Measurements from ENCODE around the gene RAB7A. TPM values are rescaled to one million over a fixed set of nuclear protein-coding genes. Genes with fewer than 3 reads are reported as not detected.

The RAB7A gene
- total RNA-seq, 1 experiment from 2014 or later: 233 TPM

DNA sequence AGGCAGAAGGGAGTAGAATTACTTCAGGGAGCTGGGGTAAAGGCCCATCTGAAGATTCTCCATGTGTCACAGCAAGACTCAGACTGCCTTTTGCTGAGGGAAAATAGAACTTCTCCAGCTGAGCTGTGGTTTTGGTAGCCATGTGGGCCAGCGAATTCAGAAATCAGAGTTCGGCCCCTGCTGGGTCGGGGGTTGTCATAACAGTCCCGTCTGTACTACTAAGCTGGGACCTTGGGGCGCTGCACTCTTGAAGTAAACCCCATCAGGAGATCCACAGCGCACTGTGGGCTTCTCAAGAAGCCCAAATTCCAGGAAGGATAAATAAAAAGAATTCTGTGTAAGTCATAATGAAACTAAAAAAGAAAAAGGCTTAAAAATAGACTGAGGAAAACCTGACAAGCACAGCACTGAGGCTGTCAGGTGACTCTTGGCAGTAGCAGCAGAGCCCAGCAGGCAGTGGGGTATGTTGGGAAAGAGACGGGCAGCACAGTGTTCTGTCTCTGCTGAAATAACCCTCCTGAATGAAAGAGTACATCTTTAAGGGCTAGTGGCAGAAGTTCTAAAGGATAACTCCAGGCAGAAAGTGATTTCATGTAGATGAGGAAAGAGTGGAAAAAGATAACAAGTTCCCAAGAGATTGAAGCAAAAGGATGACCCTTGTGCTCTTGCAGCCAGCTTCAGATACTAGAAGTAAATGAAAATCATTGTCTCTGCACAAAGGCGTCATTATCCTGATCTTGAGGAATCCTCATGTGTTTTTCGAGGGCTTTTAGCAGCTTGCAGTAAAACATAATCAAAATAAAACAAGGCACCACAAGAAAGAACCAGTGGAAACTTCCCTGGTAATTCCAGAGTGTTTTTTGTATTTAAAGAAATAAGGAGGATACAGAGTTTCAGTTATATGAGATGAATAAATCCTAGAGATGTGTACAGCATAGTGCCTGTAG, 74.5 kb downstream of the RAB7A start:
- Histone ChIP-seq H3K9ac (ENCODE audit: low read length) (no peak overlapping the region), H3K27me3 (ENCODE audit: insufficient read depth, low read length) (no peaks in the 10 kb centered on the region), H3K9me3 (ENCODE audit: control insufficient read depth in 1 of 2, insufficient read depth in 1 of 2, low read depth in 1 of 2, low read length in 2 of 2) (no peaks in the 10 kb centered on the region), H4K20me1 (ENCODE audit: insufficient read depth) (no peaks in the 10 kb centered on the region), H3K4me2 (ENCODE audit: low read length) (no peak overlapping the region), H3K9me2 (ENCODE audit: insufficient read depth) (no peaks in the 10 kb centered on the region), H3K79me2 (ENCODE audit: insufficient read depth, low read length) (peaks cover 75% of the 10 kb centered on the region), H3K36me3 (ENCODE audit: control insufficient read depth in 1 of 2, insufficient read depth in 2 of 2, low read length in 2 of 2) (peaks cover 32 to 48% of the 10 kb centered on the region in 2 experiments), H2AFZ (ENCODE audit: low read depth, low read length, poor library complexity, severe bottlenecking) (no peak overlapping the region), H3K4me3 (replicated peaks in 1 of 2; ENCODE audit: low read depth in 1 of 2, low read length in 2 of 2) (no peak overlapping the region), H3K27ac (ENCODE audit: low read depth, low read length) (no peak overlapping the region), H3K4me1 (ENCODE audit: control insufficient read depth in 1 of 2, insufficient read depth in 2 of 2, low read length in 2 of 2) (peaks cover 0 to 24% of the 10 kb centered on the region in 2 experiments; a peak in 2 of 4 replicates)
- intact Hi-C loops (cut with micrococcal nuclease): no loop called here
- no peak for DNase-seq (ENCODE audit: low read depth, low spot score)
- no peak for TF ChIP-seq SIN3A (IDR thresholded peaks at IDR 0.05; ENCODE audit: low read depth)
- no peak for TF ChIP-seq POLR2A (IDR thresholded peaks at IDR 0.05; ENCODE audit: borderline replicate concordance, extremely low read depth, insufficient read depth, insufficient read length)
- TF ChIP-seq, protein P1, sequence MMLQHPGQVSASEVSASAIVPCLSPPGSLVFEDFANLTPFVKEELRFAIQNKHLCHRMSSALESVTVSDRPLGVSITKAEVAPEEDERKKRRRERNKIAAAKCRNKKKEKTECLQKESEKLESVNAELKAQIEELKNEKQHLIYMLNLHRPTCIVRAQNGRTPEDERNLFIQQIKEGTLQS (IDR thresholded peaks at IDR 0.05): no peak
- no peak for TF ChIP-seq EGR1 (IDR thresholded peaks at IDR 0.05; ENCODE audit: low read depth)
- TF ChIP-seq ZNF274 (IDR thresholded peaks at IDR 0.05; ENCODE audit: low read depth, low read length): no peak
- TF ChIP-seq, protein P2, sequence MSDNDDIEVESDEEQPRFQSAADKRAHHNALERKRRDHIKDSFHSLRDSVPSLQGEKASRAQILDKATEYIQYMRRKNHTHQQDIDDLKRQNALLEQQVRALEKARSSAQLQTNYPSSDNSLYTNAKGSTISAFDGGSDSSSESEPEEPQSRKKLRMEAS (IDR thresholded peaks at IDR 0.05): no peak
- TF ChIP-seq EZH2phosphoT487 (IDR thresholded peaks at IDR 0.05; ENCODE audit: borderline replicate concordance): no peak
- TF ChIP-seq CEBPB (IDR thresholded peaks at IDR 0.05; ENCODE audit: low read depth): no peak
- TF ChIP-seq REST (IDR thresholded peaks at IDR 0.05; ENCODE audit: low read depth): no peak
- no peak for TF ChIP-seq SP1 (IDR thresholded peaks at IDR 0.05; ENCODE audit: low read depth)
- no peak for TF ChIP-seq ZFX (IDR thresholded peaks at IDR 0.05)
- TF ChIP-seq, protein P3, sequence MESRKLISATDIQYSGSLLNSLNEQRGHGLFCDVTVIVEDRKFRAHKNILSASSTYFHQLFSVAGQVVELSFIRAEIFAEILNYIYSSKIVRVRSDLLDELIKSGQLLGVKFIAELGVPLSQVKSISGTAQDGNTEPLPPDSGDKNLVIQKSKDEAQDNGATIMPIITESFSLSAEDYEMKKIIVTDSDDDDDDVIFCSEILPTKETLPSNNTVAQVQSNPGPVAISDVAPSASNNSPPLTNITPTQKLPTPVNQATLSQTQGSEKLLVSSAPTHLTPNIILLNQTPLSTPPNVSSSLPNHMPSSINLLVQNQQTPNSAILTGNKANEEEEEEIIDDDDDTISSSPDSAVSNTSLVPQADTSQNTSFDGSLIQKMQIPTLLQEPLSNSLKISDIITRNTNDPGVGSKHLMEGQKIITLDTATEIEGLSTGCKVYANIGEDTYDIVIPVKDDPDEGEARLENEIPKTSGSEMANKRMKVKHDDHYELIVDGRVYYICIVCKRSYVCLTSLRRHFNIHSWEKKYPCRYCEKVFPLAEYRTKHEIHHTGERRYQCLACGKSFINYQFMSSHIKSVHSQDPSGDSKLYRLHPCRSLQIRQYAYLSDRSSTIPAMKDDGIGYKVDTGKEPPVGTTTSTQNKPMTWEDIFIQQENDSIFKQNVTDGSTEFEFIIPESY (IDR thresholded peaks at IDR 0.05; ENCODE audit: extremely low read depth, insufficient replicate concordance, low read length): no peak
- TF ChIP-seq FOSL1 (IDR thresholded peaks at IDR 0.05; ENCODE audit: low read depth): no peak
- no peak for TF ChIP-seq RAD21 (IDR thresholded peaks at IDR 0.05; ENCODE audit: low read depth)
- TF ChIP-seq TCF7L2 (IDR thresholded peaks at IDR 0.05; ENCODE audit: borderline replicate concordance, extremely low read depth, insufficient read depth, insufficient read length): no peak
- TF ChIP-seq POLR2AphosphoS5 (IDR thresholded peaks at IDR 0.05; ENCODE audit: low read depth, low read length): no peak
- no peak for TF ChIP-seq SRF (IDR thresholded peaks at IDR 0.05; ENCODE audit: low read depth)
- no peak for TF ChIP-seq CBX3 (IDR thresholded peaks at IDR 0.05; ENCODE audit: low read depth)
- no peak for TF ChIP-seq YY1 (IDR thresholded peaks at IDR 0.05; ENCODE audit: extremely low read depth, insufficient replicate concordance, low read depth, low read length)
- no peak for TF ChIP-seq EZH2 (IDR thresholded peaks at IDR 0.05)
- BruUV-seq (replicated peaks): no TSS peak
- ChIA-PET RAD21 (ENCODE audit: low non-redundant PET in 1 of 2, low total read pairs in 2 of 2, uncharacterized antibody in 2 of 2, unreplicated experiment in 2 of 2) (no interaction called here), CTCF (interaction anchor here (1.1 to 1.4 kb wide), 2 partner anchors 13 to 120 kb away, joined by 3 read pairs; no protein-coding TSS in a partner anchor), POLR2A (no interaction called here)
- ATAC-seq: no peak

Data from HCT116 (cell line).